ENCODE results near the gene HSPA5.
A peak's percentile ranks its signal among the peaks of the same experiment; 100 is the strongest.
"Not testable (repeated sequence)": the region's sequence is repeated elsewhere in the genome, so short reads cannot be mapped to it uniquely, and the experiment has no call there.

The HSPA5 gene

DNA sequence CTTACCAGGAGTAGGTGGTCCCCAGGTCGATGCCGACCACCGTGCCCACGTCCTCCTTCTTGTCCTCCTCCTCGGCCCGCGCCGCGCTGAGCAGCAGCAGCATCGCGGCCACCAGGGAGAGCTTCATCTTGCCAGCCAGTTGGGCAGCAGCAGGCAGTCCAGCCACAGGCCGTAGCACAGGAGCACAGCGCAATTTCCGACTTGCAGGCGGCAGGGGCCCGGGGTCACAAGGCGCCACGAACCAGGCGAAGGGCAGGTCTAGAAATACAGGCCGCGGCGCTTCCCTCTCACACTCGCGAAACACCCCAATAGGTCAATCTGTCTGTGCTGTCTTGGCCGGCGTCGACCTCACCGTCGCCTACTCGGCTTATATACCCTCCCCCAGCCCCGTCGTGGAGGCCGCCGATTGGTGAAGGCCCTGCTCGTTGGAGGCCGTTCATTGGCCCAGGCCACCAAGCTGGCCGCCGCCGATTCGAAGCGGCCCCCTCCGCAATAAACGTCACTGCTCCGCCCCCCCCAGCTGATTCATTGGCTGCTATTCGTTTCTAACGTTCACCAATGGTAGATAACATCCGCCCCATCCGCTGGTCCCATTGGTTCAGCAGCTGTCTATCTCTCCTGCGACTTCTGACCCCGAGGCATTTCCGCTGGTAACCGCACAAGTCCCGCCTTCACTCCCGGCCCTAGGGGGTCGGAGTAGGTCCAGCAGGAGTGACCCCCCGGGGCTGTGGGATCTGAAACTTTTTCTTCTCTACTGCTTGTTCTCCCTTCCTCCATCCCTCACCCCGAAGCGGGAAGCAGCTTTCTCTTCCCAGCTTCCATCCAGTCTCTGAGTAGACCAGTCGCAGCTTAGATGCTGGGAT, at the start of gene HSPA5:
Gene HSPA5 (minus strand): TSS at position 344 of the 863 bp plus-strand sequence. CDS start 217 bp downstream, at position 127.
- DNase-seq (ENCODE audit: low read depth in 2 of 2): peak; percentile 97 to 99

DNA sequence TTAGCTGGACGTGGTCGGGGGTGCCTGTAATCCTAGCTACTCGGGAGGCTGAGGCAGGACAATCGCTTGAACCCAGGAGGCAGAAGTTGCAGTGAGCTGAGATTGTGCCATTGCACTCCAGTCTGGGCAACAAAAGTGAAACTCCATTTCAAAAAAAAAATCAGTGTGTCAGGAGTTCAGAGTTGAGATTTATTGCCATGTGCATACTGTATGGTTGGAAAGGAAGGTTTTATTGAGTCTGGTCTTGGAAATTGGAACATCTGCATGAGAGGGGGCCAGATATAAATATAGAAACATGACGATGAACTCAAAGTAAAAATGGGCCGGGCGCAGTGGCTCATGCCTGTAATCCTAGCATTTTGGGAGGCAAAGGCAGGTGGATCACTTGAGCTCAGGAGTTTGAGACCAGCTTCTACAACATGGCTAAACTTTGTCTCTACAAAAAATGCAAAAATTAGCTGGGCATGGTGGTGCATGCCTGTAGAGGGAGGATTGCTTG, 45.8 kb upstream of the HSPA5 start:
- not testable (repeated sequence) for DNase-seq (ENCODE audit: low read depth in 2 of 2)

DNA sequence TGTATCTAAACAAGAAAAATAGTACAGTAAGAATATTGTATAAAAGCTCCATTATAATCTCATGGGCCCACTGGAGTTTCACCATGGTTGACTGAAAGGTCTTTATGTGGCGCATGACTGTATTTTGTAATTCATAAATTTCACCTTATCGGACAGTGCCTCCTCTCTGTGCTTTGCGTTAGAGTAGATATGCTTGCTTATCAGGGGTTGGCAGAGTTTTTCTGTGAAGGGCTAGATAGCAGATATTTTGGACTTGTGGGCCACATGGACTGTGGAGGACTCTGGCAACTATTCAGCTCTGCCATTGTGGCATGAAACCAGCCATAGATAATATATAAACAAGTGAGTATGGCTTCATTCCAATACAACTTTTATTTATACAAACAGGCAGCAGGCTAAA, 43.7 kb upstream of the HSPA5 start:
- DNase-seq (ENCODE audit: low read depth in 2 of 2): no peak

DNA sequence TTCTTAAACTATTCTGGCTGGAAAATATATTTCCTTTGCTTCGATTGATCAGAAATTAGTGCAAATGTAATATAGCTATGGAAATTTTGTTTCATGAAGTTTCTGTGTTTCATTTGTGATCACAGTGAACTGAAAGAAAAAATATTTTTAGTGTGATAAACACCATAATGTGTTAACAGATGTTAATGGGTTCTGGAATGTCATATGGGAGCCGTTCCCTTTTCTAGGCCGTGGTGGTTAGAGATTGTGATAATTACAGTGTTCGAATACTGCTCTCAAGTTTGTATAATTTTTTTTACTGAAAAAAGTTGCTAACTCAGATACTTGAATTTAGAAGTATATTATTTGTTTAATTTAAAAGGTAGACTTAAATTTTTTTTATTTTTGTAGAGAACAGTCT, 39.8 kb upstream of the HSPA5 start:
- no peak for DNase-seq (ENCODE audit: low read depth in 2 of 2)

DNA sequence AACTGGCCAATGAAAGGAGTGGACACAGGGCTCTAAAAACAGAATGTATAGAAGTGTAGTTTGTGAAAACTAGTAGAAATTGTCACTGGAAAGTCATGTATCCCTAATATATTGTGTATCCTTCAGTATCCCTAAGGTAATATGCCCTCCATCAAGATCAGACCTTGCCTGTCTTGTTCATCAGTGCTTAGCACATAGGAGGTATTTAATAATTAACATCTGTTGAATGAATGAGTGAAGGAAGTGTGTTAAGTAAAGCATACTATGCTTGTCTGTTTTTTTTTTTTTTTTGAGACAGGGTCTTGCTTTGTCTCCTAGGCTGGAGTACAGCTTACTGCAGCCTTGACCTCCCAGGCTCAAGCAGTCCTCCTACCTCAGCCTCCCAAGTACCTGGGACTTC, 36.3 kb upstream of the HSPA5 start:
- DNase-seq (ENCODE audit: low read depth in 2 of 2): no peak

DNA sequence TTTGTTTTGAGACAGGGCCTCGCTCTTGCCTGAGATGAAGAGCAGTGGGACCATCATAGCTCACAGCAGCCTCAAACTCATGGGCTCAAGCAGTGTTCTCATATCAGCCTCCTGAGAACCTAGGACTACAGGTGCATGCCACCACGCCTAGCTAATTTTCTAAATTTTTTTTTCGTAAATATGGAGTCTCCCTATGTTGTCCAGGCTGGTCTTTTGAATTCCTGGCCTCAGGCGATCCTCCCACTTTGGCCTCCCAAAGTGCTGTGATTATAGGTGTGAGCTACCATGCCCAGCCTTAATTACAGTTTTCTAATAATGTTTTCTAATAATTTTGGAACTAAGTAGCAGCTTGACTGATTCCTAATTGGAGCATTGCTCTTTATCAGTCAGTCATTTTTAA, 35.6 kb upstream of the HSPA5 start:
- DNase-seq (ENCODE audit: low read depth in 2 of 2): no peak

DNA sequence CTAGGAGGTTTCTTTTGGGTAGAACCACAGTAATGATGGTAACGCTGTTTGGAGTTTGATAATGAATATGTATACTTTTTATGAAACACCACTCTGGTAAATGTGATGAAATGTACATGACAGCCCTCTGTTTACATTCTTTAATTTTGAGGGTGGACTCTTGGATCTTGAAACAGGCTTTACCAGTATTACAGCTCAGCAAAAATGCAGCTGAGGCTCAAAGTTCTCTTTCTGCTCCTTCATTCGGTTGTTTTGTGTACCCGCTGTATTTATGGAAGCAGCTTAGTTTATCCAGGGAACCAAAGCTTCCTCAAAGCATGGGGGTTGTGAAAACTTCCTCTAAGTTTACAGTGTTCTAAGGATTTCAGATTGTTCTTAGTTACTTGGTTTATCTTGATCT, 31.6 kb upstream of the HSPA5 start:
- DNase-seq (ENCODE audit: low read depth in 2 of 2): no peak

DNA sequence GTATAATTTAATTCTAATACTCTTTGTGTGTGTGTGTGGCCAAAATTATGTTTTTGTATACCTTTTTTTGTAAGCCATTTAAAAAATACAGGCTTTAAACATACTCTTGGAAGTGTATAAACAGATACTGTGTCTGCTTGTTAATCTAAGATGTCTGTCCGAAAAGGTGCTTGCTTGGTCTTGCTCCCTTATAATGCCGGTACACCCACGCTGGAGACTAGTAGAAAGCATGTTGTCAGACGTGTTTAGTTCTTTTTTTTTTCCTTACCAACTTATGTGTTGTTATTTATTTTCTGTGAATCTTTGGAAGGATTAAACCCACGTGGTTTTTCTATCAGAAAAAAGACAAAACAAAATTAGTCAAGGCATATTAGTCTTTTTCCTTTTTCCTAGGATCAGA, 29.9 kb upstream of the HSPA5 start:
- DNase-seq (ENCODE audit: low read depth in 2 of 2): no peak

DNA sequence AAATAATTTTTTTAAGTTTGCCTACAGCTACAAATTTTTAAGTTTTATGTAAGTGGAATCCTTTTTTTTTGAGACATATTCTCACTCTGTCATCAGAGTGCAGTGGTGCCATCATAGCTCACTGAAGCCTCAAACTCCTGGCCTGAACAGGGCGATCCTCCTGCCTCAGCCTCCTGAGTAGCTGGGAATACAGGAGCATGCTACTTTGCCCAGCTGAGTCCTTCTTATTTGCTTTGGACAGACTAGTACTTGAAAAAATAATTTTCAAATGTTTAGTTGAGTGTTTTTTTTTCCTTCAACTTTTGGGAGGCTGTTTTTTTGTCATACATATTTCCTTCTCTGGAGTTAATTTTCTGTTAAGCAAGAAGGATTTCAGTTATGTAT, 27.9 kb upstream of the HSPA5 start:
- no peak for DNase-seq (ENCODE audit: low read depth in 2 of 2)

DNA sequence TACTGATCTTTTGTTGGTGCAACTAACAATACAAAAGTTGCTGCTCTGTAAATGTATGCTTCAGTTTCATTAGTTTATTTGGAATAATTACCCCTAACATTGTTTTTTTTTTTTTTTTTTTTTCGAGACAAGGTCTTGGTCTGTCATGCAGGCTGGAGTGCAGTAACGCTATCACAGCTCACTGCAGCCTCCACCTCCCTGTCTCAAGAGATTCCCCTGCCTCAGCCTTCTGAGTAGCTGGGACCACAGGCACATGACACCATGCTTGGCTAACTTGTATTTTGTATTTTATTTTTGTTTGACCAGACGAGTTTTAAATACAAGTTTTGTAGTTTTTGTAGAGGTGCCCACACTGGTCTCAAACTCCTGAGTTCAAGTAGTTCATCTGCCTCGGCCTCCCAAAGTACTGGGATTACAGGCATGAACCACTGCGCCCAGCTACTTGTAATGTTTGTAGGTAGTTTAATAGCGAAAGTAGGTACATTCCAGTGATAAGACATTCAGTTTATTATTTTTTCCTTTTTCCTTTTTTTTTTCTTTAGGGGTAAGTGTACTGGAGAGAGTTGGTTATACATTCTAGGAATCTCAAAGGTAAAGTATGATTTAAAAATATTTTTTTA, 27.4 kb upstream of the HSPA5 start:
- DNase-seq (ENCODE audit: low read depth in 2 of 2): no peak

DNA sequence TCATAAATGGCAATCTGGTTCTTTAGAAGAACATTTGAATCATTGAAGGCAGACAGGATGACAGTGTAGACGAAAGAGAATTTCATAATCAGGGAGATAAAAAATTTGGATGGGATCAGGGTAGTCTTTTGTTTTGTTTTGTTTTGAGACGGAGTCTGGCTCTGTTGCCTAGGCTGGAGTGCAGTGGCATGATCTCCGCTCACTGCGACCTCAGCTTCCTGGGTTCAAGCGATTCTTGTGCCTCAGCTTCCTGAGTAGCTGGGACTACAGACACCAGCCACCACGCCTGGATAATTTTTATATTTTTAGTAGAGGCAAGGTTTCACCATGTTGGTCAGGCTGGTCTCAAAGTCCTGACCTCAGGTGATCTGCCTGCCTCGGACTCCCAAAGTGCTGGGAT, 22.9 kb upstream of the HSPA5 start:
- not testable (repeated sequence) for DNase-seq (ENCODE audit: low read depth in 2 of 2)

DNA sequence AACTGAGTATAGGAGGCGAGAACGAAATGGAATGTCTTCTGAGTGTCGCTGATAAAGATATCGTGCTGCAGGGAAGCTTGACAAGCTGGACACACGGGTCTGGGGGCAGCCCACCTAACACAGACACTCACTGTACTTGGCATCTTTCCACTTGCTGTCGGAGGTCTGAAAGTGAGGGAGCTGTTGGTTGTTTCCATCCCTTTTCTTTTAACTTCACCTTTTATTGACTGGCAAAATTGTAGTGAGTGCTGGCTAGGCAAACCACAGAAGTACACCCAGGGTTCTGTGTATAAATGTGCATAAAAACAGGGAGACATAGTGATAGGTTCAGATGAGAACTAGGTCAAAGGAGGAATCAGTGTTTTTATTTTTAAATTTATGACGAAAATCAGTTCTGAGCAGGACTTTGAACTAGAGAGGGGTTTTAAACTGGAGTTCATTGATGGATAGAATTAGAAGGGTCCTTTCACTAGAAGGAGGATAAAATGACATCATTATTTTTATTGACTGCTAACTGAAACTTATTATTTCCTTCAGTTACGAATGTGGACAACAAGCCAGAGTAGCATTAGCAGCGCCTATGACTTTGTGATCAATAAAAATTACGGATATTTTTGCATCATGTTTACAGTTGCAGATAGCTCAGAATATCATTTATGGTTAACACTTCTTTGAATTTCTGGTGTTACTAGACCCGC, 21.3 kb upstream of the HSPA5 start:
- DNase-seq (ENCODE audit: low read depth in 2 of 2): no peak

DNA sequence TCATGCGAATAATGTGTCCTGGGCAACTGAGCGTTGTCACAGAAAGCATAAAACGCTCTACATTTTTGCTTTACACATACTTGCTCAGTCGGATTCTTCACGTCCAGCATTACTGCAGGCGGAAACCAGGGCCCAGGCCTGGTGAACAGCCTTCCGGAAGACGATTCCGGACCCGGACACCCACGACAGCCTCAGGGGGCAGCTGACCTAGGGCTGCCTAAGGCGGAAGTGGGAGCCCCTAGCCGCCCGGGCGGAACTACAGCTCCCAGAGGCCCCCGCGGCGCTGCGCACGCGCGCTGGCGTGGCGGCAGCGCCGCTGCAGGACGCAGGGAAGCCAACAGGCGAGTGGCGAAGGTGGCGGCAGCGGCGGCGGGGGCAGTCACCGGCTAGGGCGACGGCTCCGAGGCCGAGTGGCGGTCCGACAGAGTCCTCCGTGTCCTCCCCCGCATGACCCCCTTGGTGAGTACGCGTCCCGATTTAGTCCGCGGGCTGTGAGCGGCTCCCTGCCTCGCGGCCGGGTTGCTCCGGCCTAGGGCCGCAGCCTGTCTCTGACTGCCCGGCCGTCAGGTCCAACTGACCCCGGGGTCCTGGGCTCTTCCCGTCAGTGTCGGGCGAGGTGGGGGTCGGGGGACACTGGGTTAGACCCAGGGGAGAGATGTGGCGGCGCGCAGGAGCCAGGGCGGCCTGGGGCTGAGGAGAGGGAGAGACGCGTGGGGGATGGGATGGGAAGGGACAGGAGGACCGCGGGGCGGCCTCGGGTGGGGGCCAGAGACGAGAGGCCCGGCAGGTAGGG, 20.6 kb upstream of the HSPA5 start, which contains the start of gene GAPVD1:
Gene GAPVD1 (plus strand): TSS at position 326 of the 793 bp plus-strand sequence. CDS start 37,096 bp downstream, outside the sequence.
- DNase-seq (ENCODE audit: low read depth in 2 of 2): peak; percentile 77 to 83

DNA sequence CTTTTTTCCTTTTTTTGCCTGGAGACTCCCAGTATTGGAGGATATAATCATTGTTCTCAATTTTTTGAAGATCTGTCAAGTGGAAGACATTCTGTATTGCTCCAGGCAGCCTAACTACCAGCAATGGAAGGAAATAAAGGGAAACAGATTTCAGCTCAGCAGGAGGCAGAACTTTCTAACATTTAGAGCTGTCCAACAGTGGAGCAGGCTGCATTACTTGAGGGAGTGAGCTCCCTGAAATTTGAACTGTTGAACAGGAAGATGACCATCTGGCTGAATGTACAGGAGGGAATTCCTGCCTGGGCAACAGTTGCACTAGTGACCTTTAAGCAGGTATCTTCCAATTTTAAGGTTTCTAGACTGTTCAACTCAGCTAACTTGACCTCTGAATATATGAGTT, 19.4 kb upstream of the HSPA5 start:
- no peak for DNase-seq (ENCODE audit: low read depth in 2 of 2)

DNA sequence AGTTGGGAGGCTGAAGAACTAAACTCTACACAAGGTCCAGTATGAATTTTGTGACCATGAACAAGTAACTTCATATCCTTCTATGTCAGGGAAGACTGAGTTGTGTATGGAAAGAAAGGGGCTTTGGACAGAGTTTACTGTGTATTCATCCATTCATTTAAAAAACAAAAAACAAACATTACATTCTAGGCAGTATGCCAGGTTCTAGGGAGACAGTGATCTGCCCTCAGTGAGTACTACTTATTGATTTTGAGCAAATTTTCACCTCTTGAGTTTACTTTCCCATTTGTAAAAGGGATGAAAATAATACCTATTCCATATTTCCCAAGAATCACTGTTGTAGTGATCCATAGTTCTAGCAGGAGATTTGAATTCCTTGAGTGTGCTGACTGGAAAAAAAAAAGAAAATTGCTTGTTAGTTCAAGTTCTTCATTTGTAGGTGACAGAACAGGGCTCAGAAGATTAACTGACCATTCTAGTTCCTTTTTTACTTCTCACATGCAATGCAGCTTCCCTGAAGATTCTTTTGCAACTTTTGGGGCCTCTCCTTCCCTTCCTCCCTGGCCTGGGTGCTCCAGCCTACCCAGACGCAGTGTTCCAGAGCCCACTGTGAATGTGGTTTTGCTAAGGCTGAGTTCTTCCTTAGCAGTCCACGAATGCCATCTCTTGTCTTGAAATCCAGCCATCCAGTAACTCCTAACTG, 17.8 kb upstream of the HSPA5 start:
- no peak for DNase-seq (ENCODE audit: low read depth in 2 of 2)

DNA sequence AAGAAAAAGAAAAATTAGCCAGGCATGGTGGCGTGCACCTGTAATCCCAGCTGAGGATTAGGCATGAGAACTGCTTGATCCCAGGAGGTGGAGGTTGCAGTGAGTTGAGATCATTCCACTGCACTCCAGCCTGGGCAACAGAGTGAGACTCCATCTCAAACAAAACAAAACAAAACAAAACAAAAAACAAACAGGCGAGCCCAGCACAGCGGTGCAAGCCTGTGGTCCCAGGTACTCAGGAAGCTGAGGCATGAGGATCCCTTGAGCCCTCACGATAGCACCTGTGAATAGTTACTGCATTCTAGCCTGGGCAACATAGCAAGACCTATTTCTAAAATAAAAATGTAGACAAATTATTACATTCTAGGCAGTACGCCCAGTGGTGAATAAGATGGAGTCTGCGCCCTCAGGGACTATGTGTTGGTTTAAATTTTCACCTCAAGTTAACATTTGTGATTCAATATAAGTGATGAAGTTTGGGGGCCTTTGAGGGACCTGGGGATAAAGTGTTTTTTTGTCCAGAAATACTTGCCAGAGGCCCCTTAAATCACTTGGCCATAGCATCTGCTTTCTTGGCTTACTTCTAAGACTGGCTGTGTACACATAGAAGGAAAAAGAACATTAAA, 17.1 kb upstream of the HSPA5 start:
- DNase-seq (ENCODE audit: low read depth in 2 of 2): no peak

DNA sequence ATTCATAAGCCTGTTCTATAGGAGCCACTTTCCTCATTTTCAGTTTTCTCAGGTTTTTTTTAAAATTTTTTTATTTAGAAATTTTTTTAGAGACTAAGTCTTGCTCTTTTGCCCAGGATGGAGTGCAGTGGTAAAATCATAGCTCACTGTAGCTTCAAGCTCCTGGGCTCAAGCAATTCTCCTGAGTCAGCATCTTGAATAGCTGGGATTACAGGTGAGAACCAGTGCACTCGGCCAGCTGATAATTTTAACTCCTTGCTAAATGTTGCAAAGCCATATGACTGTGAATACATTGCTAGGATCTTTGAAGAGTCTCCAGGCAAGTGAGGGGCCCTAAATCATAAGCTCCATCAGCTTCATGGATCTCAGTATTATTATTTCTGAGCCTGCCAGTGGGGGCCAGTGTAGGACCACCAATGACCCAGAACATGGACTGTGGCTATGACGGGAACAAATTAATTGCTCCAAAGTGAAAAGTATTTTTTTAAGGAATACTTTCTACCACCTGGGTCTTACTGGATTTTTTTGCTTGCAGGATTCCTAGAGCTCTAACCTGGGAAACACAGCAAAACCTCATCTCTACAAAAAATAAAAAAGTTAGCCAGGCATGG, 14.7 kb upstream of the HSPA5 start:
- DNase-seq (ENCODE audit: low read depth in 2 of 2): no peak

DNA sequence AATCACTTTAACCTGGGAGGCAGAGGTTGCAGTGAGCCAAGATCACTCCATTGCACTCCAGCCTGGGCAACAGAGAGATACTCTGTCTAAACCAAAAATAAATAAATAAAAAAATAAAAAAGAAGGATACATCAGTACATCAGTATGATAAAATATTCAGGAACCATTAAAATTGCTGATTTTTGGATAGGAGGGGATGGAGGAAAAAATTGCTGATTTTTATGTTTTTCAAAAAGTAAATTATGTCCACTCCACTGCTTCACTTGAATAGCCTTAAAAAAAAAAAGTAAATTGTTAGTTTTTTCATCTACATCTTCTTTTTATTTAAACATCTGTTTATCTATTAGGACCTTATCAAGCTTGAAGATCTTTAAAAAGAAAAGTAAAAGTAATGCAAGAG, 13.1 kb upstream of the HSPA5 start:
- no peak for DNase-seq (ENCODE audit: low read depth in 2 of 2)

DNA sequence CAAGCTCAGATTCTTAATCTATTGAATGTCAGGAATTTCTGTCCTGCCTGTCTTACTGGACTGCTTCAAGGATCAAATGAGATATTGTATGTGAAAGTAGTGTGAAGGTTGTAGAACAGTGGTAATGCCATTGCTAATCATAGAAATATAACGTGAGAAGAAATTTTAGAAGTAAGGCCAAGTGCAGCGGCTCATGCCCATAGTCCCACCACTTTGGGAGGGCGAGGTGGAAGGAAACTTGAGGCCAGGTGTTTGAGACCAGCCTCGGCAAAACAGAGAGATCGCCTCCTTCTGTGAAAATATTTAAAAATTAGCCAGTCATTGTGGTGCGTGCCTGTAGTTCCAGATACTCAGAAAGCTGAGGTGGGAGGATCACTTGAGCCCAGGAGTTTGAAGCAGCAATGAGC, 5.1 kb upstream of the HSPA5 start:
- DNase-seq (ENCODE audit: low read depth in 2 of 2): no peak

DNA sequence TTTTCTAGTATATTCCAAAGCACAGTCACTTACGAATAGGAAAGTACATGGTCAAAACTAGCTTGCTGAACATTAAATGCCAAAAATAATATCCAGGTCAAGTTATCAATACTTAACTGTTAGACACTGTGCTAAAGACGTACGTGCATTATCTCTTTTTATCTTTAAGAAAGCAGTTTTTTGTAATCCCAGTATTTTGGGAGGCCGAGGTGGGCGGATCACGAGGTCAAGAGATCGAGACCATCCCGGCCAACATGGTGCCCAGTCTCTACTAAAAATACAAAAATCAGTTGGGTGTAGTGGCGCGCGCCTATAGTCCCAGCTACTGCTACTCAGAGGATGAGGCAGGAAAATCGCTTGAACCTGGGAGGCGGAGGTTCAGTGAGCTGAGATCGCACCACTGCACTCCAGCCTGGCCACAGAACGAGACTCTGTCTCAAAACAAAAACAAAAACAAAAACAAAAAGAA, 2.7 kb upstream of the HSPA5 start:
- no peak for DNase-seq (ENCODE audit: low read depth in 2 of 2)
